Activated gamma-delta T cell treated with anti-CD3 and anti-CD28 coated beads, Interleukin-2, amount 50 U/mL, for 16 hours (primary cell): ENCODE data around the gene SHISAL1.

Experiments
- DNase-seq: peaks from one replicate; pipeline ENCODE4 v3.0.0-alpha.2; 2020; ENCODE audit warnings: low read depth

Gene SHISAL1

DNA sequence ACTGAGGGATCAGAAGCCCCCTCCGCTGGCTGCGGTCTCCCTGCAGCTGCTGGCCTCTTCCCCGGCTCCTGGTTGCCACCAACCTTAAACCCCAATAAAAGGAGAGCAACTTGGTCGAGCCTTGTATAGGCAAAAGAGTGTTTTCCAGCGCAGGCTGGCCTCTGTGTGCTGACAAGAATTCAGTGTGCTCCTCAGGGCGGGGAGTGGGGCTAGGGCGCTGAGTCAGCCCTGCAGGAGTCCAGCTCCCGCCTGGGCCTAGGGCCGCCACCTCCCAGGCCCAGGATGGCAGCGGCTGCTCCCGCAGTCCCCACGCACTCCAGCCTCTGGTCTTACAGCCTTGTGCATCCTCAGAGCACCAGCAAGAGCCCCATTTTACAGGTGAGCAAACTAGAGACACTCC lies at the start of gene SHISAL1:
Gene SHISAL1, minus strand, starts transcription at position 186 of the 400 bp plus-strand sequence. CDS start 12,006 bp downstream, outside the sequence.
- no peak for DNase-seq

DNA sequence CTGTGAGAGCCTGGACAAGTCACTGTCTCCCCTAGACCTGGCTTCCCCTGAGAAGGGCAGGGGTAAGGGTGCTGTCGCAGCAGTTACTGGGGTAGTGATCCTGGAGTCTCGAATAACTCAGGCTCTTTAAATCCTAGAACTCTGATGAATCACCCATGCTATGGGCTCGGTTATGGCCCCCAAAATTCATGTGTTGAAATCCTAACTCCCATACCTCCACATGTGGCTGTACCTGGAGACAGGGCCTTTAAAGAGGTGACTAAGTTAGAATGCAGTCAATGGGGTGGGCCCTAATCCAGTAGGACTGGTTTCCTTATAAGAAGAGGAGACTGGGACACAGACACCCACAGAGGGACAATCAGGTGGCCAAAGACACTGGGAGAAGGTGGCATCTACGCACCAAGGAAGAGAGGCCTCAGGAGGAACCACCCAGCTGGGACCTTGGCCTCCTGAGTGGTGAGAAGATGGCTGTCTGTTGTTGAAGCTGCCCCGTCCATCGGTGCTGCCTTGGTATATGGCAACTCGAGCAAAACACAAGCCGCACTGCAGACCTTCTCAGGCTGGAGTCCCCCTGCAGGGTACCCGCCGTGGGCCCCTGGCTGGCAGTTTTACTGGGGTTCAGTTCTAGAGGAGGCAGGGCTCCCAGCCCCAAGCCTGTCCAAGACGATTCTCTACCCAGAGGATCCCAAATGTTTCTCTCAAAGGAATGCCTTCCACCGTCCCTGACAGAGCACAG lies 48.8 kb upstream of the SHISAL1 start:
- no peak for DNase-seq

DNA sequence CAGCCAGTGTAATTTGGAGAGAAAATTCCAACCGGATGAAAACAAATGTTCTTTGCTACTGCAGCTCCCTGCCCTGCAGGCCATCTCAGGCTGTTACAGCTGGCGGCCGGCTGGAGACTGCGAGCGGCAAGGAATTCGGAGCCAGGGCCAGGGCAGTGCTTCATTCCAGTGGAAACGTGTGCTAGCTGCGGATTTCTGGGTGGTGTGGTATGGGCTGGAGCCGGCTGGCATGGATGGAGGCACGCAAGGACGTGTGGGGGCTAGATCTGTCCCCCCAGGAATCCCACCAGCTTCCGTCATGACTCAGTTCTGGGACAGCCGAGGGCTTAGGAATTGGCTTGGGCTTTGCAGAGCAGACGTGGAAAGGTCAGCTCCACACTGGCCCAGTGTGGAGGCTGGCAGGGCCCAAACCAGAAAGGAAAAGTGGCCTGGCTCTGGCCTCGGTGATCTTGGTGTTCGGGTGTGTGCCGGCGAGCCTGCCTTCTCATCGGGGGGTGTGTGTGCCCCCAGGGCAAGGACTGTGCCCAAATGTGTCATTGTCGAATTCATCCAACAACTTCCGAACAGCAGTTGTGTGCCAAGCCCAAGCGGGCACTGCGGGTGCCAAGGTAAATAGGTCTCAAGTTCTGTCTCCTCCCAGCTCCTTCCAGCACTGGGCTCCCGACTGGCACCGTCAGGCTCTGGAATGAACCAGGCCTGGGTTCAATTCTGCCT lies 48.1 kb upstream of the SHISAL1 start:
- no peak for DNase-seq

DNA sequence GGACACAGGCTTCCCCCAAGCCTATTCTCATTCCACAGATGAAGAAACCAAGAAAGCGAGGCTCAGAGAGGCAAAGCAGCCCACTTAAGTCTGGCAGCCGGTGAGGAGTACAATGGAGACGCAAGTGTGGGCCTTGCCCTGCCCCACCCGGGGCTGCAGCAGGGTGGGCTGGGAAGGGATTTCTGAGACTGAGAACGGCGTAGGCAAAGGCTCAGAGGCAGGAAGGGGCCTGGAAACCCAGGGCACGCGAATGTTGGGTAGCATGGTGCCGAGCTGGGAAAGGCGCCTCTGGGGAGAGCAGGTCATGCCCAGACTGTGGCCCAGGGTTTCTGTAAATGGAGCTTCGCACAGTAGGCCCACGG lies 47.5 kb upstream of the SHISAL1 start:
- no peak for DNase-seq

DNA sequence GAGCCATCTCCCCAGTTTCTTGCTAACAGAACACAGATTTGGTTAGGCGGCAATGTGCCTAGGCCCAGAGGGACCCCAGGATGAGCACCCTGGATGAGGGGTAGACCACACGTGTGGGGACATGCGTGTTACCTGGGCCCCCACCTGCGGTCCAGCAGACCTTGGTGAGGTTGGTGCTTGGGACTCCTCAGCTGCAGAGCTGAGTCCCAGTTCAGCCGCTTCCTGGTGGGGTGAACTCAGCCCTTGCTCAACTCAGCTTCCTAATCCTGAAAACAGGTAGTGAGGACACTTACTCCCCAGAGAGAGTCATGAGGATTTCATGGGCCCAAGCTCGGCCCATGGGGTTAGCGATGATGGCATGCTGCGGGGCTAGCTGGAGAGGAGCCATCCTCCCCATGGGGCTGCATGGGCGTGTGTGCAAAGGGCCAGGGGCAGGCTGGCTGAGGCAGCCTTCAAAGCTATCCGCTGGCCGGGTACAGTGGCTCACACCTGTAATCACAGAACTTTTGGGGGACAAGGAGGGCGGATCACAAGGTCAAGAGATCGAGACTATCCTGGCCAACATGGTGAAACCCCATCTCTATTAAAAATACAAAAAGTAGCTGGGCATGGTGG lies 46.9 kb upstream of the SHISAL1 start:
- DNase-seq = no peak

DNA sequence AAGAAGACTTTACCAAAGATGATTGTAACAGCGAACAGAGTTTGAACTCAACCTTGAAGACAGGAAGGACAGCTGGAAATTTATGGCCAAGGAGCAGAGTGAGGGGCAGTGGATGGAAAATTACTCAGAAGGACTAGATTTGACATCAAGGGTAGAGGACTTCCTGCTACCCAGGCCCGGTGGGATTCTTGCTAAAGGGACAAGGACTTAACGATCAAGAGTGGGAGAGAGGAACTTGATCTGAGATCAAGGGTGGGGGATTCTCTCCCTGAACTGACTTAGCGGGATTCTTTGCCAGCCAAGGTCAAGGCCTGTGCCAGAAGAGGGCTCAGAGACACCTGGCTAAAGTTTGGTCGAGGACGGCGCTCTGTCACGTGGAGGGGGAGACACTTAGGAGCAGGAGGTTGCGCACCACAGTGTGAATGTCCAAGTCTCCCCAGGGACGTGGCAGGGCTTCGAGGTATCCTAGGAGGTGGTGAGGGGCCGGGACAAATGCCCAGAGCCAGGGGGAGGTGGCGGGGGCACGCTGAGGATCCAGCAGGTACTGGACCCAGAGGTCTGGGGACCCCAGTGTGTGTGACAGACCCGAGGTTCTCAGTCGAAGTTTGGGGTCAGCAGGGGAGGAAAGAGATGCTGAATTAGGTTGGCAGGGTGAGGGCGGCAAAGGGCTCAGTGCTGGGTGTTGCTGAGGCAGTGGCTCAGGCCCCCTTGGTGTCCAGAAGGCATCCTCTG lies 46.1 kb upstream of the SHISAL1 start:
- no peak for DNase-seq

DNA sequence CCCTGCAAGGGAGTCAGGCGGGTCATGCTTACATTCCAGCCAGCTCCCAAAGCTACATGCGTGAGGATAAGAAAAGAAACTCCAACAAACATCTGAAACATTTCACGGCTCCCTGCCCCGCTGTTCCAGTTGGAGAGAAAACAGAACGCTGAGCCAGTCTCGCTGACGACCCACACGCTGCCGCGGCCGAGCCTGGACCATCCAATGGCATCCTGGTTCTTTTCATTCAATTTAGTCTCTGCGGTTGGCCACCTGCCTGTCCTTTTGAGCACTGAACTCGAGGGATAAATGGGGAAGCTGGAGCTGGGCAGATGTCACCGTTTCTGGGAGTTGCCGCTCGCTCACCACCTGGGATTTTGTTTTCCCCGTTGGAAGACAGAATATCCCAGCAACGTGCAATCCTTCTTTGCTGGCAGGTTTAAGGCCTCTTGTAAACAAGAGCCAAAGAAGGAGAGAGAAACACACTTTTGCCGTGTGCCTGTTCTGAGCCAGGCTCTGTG lies 45.3 kb upstream of the SHISAL1 start:
- no peak for DNase-seq

DNA sequence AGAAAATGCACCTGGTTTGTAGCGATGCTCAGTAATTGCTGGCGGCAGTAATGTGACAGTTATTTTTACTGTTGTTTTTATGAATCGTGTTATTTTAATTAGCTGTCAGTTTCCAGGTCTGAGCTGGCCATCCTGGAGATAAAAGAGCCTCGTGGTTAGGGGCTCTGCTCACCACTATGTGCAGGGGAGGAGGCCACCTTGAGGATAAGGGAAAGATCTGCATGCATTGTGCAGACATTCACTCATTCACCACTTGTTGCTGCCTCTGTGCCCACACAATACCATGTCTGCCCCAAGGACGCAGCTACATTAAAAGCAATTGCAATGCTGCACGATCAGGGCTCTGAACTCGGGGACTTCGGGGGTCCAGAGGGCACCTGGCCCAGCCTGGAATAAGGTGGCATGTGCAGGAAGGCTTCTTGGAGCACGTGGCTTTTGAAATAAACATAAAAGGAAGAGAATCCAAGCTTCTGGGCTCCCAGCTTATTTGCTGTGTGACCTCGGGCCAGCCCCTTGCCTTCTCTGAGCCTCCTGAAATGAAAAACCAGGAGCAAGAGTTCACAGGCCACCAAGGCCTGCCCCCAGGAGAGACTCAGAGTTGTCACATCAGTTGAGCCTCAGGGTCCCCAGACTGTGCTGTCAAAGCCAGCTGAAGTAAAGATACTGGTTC lies 44.7 kb upstream of the SHISAL1 start:
- no peak for DNase-seq

DNA sequence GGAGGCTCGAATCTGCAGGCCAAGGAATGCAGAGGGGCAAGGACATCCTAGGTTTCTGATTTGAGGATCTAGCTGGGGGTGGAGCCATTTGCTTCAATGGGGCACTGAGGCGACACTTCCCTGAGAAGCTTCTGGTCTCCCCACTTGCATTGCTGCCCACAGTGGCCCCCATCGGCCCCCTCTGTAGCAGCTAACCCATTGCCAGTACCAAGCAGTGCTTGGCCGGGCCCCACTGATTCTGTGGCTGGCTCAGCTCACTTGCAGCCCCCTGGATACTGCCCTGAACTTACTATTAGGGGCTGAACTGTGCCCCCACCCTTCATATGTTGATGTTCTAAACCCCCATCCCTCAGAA lies 42.9 kb upstream of the SHISAL1 start:
- DNase-seq = no peak

DNA sequence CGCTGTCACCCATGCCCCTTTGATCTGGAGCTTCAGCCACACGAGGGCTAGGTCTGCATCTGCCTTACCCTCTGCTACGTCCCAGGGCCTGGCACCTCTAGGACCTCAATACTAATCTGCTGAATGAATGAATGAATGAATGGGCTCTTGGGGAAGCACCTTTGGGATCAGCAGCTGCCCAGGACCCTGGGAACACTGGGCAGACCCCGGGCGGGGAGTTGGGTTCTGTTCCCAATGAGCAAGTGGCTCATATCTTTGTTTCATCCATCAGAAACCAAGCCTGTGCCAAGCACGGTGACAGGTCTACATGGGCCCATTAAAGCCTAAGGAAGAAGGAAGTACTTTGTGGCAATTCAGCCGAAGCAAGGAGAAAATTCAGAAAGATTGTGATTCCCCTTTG lies 41.5 kb upstream of the SHISAL1 start:
- DNase-seq = no peak

DNA sequence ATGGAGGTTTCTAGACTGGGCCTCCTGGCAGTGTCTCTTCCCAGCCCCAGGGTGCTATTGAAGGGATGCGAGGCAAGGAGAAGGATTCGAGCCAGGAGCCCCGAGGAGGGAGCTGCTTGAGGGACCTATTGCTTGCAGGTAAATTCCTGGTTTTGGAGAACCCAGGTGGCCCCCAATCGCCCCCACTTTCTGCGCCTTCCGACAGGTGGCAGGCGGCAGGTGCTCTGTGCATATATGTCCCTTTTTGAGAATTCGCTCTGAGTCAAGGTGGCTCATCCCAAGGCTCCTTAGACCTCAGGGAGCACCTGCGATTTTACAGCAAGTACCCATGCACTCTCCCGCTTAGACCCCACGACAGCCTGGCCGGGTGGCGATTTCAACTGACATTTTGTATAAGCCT lies 40.3 kb upstream of the SHISAL1 start:
- no peak for DNase-seq

DNA sequence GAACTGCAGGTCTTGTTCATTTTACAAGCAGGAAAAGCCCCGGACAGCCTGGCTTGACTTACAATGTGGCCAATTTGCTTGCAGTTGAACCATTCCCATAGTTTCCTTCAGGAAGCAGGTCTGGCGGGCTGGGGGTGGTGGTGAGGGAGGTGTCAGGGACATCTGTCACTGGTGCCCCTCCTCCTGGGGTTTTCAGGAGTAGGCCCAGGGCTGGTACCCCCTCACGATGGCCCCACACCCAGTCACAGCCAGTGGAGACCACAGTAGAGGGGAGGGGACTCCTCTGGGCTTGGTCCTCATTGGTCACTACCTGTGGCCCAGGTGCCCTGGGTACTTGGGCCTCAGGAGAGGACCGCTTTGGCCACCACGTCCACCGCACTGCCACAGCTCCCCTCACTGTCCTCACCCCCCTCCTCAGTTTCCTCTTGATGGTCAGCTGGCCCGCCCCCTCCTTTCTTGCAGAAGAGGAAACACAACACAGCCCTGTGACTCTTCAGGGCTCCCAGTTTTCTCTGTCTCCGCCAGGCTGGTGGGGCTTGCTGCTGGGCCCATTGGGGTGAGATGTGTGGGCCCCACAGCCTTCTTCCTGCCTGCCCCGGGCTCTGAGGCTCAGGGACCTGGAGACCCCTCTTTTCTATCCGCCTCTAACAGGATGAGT lies 39.8 kb upstream of the SHISAL1 start:
- DNase-seq = no peak

DNA sequence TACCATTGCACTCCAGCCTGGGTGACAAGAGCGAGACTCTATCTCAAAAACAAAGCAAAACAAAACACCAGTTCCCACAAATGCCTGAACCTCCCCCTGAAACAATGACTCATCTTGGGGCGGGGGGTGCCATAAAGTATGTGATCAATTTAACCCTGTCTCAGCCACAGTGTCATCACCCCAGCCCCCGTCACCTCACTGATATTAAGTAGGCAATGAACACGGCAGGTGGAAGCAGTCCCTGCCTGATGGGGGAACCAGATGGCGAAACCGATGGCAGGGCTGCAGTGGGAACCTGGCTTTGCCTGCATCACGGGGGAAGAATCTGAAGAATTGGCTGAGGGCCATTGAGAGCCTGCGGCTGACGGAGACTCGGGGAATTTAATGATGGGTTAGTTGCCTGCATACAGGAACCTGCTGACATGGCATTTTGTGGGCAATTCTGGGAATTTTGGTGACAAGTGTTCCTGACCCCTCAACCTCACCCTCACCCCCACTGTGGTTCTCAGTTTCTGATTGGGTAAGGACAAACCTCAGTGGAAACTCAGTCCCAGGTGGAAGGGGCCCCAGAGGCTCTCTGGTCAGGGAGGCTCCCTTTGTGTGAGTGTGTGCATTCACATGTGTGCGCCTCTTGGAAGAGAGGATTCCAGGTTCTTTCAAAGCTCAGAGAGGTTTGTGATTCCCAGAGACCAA lies 39.1 kb upstream of the SHISAL1 start:
- peak; percentile 7 for DNase-seq

DNA sequence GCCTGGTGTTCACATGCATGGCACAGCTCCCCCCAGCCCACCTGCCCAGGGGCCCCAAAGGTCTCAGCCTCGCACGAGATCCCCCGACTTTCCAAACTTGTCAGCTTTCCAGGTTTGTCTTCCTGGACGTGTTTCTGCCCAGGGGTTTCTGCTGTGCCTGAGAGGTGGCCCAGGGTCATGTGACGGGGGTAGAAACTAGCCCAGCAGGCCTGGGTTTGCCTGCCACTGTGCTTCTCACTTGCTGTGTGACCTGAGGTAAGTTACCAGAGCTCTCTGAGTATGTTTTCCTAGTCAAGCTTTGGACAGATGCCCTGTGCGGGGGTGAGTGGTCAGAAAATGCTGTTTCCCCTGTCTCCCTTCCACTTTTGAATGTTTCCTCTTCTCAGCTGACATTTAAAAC lies 38.3 kb upstream of the SHISAL1 start:
- DNase-seq = no peak

DNA sequence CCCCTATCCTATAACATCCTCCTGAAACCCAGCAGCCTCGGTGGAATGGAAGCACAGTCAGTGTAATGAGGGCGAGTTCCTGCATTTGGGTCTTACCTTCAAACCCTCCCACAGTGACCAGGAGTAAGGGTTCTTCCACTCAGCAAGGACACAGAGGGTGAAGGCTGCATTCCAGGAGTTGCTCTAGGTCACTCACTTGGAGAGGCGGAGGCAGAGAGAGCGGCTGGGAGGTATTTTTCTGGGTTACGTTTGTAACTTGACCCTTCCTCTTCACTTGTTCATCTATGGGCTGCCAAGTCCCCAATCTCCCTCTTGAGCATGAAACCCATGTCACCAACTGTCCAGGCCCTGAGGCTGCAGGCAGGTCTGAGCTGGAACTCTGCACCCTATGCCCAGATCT lies 36.8 kb upstream of the SHISAL1 start:
- DNase-seq = no peak

DNA sequence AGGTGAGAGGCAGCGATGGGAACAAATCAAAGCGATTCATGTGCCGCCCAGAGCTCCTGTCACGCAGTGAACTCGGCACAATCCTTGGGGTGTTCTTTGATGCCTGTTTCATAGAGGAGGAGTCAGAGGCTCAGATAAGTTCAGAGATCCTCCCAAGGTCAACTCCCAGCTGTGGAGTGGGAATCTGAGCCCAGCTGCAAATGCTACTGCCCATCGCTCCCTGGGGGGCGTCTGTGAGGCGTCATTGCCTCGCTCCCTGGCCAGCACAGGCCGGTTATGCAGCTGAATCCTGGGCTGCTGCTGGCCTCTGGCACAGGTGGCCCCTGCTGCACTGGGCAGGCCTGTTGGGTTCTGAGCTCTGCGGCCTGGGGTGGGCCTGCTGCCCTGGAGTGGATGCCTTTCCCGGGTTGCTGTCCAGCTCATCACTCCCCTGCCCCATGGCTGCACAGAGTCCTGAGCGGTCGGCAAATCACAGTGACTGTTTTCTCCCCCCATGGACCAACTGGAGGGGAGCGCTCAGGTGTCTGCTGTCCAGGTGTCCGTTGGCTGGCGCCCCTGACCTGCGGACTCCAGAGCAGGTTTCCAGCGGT lies 36.3 kb upstream of the SHISAL1 start:
- no peak for DNase-seq

DNA sequence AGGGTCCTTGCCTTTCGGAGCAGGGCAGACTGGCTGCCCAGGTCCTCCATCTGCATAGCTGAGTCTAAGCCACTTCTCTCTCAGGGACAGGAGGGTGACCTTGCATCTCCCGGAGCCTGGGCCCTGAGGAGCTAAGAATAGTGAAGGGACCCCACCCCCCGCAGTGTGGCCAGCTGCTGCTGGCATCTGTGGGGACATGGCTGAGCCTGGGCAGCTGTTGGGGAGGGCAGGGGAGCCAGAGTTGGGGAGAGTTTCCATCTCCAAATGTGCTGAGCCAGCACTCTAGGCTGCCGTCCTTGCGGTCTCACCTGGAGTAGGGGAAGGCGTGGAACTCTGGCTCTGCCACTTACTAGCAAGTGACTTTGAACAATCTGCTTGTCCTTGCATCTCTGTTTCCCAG lies 34.8 kb upstream of the SHISAL1 start:
- DNase-seq = no peak

DNA sequence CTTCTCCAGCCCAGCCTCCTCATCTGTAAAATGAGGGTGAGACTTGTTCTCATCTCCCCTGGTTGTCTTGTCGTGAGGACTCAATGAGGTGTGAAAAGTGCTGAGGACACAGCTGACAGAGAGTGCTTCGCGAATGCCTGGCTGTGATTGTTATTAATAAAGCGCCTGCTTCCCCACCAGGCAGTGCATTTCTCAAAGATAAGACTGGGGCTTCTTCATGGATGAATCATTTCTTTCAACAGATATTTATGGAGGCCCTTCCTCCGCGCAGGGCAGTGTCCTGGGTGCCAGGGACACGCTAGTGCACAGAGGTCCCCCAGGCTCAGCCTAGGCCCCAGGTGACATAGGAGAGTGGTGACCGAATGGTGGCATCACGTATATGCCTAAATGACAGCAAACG lies 34.3 kb upstream of the SHISAL1 start:
- DNase-seq = no peak

DNA sequence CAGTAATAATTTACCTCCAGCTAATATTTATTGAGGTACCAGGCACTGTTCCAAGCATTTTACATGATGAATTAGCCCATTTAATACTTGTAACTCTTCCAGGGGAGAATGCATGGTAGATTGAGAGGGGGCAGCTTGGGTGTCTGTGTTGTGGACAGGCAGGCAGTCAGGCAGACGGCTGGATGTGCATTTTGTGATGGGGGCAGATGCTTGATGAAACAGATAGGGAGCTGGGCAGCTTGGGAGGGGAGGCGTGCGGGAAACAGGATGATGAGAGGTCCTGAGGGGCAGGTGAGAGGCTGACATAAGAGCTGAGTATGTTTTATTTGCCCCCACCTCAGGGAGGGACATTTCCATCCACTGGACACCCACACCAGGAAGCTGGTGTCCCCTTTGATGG lies 33.1 kb upstream of the SHISAL1 start:
- no peak for DNase-seq

DNA sequence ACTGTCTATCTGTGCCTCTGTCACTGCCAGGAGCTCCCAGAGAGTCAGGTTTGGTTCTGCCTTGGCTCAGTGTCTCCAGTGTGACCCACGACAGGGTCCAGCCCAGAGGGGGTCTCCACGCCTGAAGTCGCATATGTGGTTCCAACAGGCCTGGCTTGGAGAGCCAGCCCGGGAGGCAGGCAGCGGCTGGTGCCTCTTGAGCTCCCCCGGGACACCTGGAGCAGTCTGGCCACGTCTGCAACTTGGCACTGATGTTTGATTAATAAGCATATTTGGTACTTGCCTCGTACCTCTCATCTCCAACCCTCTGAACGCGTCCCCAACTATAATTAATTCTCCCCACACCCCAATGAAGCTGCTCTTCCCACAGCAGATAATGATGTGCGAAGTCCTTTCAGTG lies 31.7 kb upstream of the SHISAL1 start:
- DNase-seq = no peak
